ENCODE measurements around the gene PPIH.

The PPIH gene

GRCh38 chr1:42676534-42677087, 18.4 kb downstream of the PPIH start:
- TF ChIP-seq RAD21 (IDR thresholded peaks at IDR 0.05; ENCODE audit: low read depth) = no peak
- TF ChIP-seq CREB1 (IDR thresholded peaks at IDR 0.05; ENCODE audit: low read depth) = no peak
- no peak for TF ChIP-seq FOXM1 (IDR thresholded peaks at IDR 0.05; ENCODE audit: borderline replicate concordance, low read depth)
- TF ChIP-seq TEAD4 (IDR thresholded peaks at IDR 0.05) = no peak
- no peak for TF ChIP-seq USF1 (IDR thresholded peaks at IDR 0.05)
- TF ChIP-seq REST (IDR thresholded peaks at IDR 0.05; ENCODE audit: low read depth) = no peak
- TF ChIP-seq TCF12 (IDR thresholded peaks at IDR 0.05; ENCODE audit: low read depth) = no peak
- no peak for TF ChIP-seq EP300 (IDR thresholded peaks at IDR 0.05; ENCODE audit: borderline replicate concordance)
- no peak for TF ChIP-seq CEBPB (IDR thresholded peaks at IDR 0.05)
- TF ChIP-seq NFIC (IDR thresholded peaks at IDR 0.05) = no peak
- no peak for TF ChIP-seq TAF1 (IDR thresholded peaks at IDR 0.05; ENCODE audit: low read depth)

- TF ChIP-seq NFIC (IDR thresholded peaks at IDR 0.05) = no peak
- no peak for TF ChIP-seq FOXM1 (IDR thresholded peaks at IDR 0.05; ENCODE audit: borderline replicate concordance, low read depth)
- TF ChIP-seq CREB1 (IDR thresholded peaks at IDR 0.05; ENCODE audit: low read depth) = no peak
- TF ChIP-seq REST (IDR thresholded peaks at IDR 0.05; ENCODE audit: low read depth) = no peak
- TF ChIP-seq TAF1 (IDR thresholded peaks at IDR 0.05; ENCODE audit: low read depth) = no peak
- no peak for TF ChIP-seq TEAD4 (IDR thresholded peaks at IDR 0.05)
- no peak for TF ChIP-seq EP300 (IDR thresholded peaks at IDR 0.05; ENCODE audit: borderline replicate concordance)
- TF ChIP-seq CEBPB (IDR thresholded peaks at IDR 0.05) = no peak
- TF ChIP-seq USF1 (IDR thresholded peaks at IDR 0.05) = no peak
- TF ChIP-seq MAX (IDR thresholded peaks at IDR 0.05) = no peak
- TF ChIP-seq YY1 (IDR thresholded peaks at IDR 0.05; ENCODE audit: low read depth) = no peak
- TF ChIP-seq EGR1 (IDR thresholded peaks at IDR 0.05) = no peak
- TF ChIP-seq ZBTB7A (IDR thresholded peaks at IDR 0.05; ENCODE audit: low read depth) = no peak
- no peak for TF ChIP-seq TCF12 (IDR thresholded peaks at IDR 0.05; ENCODE audit: low read depth)
Measured at GRCh38 chr1:42679364-42679983, 21.3 kb downstream of the PPIH start.

GRCh38 chr1:42680055-42680454, 21.8 kb downstream of the PPIH start:
- TF ChIP-seq EGR1 (IDR thresholded peaks at IDR 0.05) = no peak
- TF ChIP-seq NFIC (IDR thresholded peaks at IDR 0.05) = no peak
- TF ChIP-seq TAF1 (IDR thresholded peaks at IDR 0.05; ENCODE audit: low read depth) = no peak
- no peak for TF ChIP-seq ZBTB7A (IDR thresholded peaks at IDR 0.05; ENCODE audit: low read depth)

- TF ChIP-seq NFIC (IDR thresholded peaks at IDR 0.05) = no peak
- no peak for TF ChIP-seq CREB1 (IDR thresholded peaks at IDR 0.05; ENCODE audit: low read depth)
- no peak for TF ChIP-seq EP300 (IDR thresholded peaks at IDR 0.05; ENCODE audit: borderline replicate concordance)
- peak; percentile 32; the same call in 1 of the 2 replicates for TF ChIP-seq USF1 (IDR thresholded peaks at IDR 0.05)
Measured at GRCh38 chr1:42680921-42681683, 22.9 kb downstream of the PPIH start.

- TF ChIP-seq EP300 (IDR thresholded peaks at IDR 0.05; ENCODE audit: borderline replicate concordance) (no peak), MAX (IDR thresholded peaks at IDR 0.05) (peak; percentile 92), YY1 (IDR thresholded peaks at IDR 0.05; ENCODE audit: low read depth) (peak; percentile 80), TAF1 (IDR thresholded peaks at IDR 0.05; ENCODE audit: low read depth) (peak; percentile 86), CEBPB (IDR thresholded peaks at IDR 0.05) (no peak), TCF12 (IDR thresholded peaks at IDR 0.05; ENCODE audit: low read depth) (peak; percentile 36; the same call in 1 of the 2 replicates), CREB1 (IDR thresholded peaks at IDR 0.05; ENCODE audit: low read depth) (no peak), USF1 (IDR thresholded peaks at IDR 0.05) (peak; percentile 98)
Measured at GRCh38 chr1:42681741-42682483, 23.7 kb downstream of the PPIH start, which contains the start of gene YBX1. YBX1 (plus strand) TSS chr1:42682418; CDS start chr1:42682566, 148 bp downstream.

All from Ishikawa (cell line).